NB4 (cell line): ENCODE data around the gene MEX3A.

ENCODE experiments used
- DNase-seq: peaks from one replicate; pipeline ENCODE4 v3.0.0; 2010; ENCODE audit warnings: low read depth
- H3K4me3 ChIP-seq: one replicate; pipeline ENCODE4 v1.5.1; 2011; ENCODE audit warnings: mild to moderate bottlenecking, low read depth, low read length, moderate library complexity
- MYC ChIP-seq: IDR thresholded peaks from 2 replicates; pipeline ENCODE4 v1.6.1; 2011; ENCODE audit warnings: low read depth, low read length
- POLR2A ChIP-seq: IDR thresholded peaks from 2 replicates; pipeline ENCODE4 v1.6.1; 2011; ENCODE audit warnings: mild to moderate bottlenecking; ENCODE audit not compliant: insufficient read length; ENCODE audit errors: extremely low read depth
- TF ChIP-seq, protein P1 (sequence below): IDR thresholded peaks from 2 replicates; pipeline ENCODE4 v1.6.1; 2011; ENCODE audit warnings: low read depth, low read length
- TF ChIP-seq, protein P2 (sequence below): IDR thresholded peaks from one replicate; pipeline ENCODE4 v1.5.1; 2012; ENCODE audit warnings: low read depth, low read length

The MEX3A gene

DNA sequence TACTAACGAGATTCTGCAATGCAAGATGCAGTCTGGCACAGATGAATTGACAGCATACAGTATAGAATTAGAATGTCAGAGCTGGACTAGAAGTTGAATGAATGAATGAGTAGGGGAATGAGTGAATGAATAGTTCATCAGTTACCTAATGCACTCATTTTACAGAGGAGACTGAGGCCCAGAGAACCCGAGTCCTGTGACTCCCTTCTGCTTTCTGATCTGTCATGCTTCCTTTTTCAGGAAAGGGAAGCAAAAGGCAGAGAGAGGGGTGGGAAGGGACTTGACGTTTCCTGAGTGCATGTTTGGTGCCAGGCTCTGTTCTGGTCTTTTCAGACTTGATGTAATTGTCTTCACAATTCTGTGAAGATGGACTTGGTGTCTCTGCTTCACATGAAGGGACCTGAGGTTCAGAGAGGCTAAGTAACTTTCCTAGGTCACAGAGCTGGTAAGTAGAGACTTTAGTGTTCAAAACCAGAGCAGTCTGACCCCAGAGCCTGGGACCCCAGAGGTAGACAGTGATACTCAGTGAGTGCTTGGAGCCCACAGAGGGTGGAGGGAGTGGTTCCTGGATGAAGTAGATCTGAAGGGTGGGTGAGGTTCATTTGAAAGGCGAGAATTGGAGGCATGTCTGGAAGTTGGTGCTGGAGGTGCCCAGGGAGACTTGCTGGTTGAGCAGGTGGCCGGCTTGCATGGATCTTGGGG lies 8.0 kb upstream of the MEX3A start:
- H3K4me3 ChIP-seq: no peak overlapping the region
- TF ChIP-seq POLR2A (no peak), MYC (no peak)
- TF ChIP-seq, protein P1, sequence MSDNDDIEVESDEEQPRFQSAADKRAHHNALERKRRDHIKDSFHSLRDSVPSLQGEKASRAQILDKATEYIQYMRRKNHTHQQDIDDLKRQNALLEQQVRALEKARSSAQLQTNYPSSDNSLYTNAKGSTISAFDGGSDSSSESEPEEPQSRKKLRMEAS: no peak; the same call in 1 of the 2 replicates
- TF ChIP-seq, protein P2, sequence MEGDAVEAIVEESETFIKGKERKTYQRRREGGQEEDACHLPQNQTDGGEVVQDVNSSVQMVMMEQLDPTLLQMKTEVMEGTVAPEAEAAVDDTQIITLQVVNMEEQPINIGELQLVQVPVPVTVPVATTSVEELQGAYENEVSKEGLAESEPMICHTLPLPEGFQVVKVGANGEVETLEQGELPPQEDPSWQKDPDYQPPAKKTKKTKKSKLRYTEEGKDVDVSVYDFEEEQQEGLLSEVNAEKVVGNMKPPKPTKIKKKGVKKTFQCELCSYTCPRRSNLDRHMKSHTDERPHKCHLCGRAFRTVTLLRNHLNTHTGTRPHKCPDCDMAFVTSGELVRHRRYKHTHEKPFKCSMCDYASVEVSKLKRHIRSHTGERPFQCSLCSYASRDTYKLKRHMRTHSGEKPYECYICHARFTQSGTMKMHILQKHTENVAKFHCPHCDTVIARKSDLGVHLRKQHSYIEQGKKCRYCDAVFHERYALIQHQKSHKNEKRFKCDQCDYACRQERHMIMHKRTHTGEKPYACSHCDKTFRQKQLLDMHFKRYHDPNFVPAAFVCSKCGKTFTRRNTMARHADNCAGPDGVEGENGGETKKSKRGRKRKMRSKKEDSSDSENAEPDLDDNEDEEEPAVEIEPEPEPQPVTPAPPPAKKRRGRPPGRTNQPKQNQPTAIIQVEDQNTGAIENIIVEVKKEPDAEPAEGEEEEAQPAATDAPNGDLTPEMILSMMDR: no peak
- DNase-seq: peak; percentile 62

DNA sequence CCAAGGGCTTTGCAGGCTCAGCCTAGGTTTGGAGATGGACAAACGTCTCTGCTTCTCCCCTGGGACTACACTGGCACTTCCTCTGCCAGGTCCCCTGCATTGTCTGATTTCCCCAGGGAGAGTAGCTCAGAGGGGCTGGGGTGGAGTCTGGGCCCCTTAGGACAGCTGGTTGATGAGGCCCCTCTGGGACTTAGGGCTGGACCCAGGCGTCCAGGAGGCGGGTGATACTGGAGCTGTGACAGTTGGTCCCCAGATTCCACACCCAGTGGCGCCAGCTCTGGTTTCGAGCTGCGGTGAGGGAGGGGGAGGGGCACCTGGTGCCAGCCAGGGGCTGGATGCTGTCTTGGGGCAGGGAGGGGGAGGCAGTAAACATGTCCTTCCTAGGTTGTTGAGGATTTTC lies 7.4 kb upstream of the MEX3A start:
- peak; percentile 84 for DNase-seq
- H3K4me3 ChIP-seq: no peak overlapping the region
- TF ChIP-seq MYC (no peak), POLR2A (no peak)
- TF ChIP-seq, protein P1: no peak
- TF ChIP-seq, protein P2: no peak

DNA sequence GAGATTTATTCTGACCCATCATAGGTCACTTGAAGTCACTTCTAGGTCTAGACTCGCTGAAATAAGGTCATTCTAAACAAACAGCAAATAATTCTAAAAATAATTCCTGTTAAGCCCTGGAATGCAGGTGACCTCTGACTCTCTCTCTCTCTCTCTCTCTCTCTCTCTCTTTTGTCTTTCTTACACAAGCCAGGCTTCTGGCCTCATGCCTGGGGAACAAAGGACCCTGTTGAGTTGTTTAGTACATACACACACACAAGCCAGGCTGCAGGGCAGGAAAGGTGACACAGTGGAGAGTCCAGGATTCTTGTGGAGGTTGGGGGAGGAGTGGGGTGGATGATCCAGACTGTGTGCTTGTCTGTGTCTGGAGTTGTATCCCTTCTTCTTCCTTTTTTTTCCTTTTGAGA lies 4.0 kb upstream of the MEX3A start:
- H3K4me3 ChIP-seq: no peak overlapping the region
- no peak for DNase-seq
- TF ChIP-seq POLR2A (no peak), MYC (no peak)
- TF ChIP-seq, protein P2: no peak
- TF ChIP-seq, protein P1: no peak

DNA sequence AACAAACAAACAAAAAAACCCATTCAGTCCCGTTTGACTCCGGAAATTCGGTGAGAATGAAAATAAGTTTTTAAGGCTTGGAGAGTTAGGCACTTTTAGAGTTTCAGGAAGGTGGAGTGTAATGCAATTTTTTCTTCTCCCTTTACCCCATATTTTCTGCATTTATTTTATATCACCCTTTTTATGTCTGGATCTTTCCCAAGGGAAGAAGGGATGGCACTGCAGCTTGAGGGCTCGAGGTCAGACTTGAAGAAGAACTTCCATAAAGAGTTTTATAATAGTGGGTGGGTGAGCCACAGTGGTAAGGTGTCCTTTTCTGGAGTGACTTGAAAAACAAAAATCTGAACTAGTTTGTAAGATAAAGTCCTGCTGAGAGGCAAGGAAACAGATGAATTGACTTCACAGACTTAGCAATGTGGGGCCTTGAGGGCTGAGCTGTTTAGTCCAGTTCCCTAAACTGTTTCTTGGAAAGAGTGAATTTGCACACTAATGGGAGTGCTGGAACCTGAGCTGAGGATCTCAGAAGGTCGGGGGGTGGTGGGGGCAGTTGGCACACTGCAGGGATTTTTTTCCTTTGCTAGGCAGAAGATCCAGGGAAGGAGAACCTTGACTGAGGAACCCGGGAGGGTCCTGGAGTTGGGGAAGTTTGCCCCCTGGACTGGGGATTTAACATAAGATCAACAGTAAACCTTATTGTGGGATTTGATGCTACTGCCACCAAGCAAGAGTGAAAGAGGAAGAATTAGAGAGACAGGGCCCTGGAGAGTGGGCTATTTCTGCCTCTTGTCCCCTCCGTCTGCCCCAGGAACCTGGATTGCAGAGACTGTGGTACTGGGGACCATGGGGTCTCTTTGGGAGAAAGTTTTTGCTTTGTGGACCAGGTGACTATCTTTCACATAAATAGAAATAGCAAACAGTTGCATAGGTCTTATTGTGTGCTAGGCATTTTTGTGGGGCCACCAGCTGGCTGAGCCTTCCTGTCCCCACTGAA lies 1.8 kb upstream of the MEX3A start:
- no peak for TF ChIP-seq POLR2A
- TF ChIP-seq MYC: no peak
- TF ChIP-seq, protein P1: no peak
- TF ChIP-seq, protein P2: no peak
- DNase-seq: no peak
- no peak overlapping the region for H3K4me3 ChIP-seq

DNA sequence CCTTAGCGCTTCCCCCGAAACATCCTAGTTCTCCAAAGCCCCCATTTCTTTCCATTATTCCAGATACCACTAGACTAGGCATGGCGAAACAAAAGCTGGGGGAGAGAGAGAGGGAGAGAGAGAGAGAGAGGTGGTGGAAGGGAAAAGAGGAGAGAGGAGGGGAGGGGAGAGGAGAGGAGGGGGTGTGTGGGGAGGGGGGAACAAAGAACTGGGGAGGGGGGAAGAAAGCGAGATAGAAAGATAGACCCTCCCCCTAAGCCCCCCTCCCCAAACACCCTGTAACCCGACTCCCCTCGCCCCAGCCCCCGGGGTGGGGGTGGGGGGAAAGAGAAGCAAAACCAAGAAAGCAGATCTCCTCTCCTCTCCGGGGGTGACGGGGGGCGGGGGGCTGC lies 352 bp downstream of the MEX3A start:
- peak overlapping the region; percentile 69 for H3K4me3 ChIP-seq
- TF ChIP-seq, protein P1: no peak
- TF ChIP-seq POLR2A (no peak), MYC (no peak)
- TF ChIP-seq, protein P2: no peak

More for the DNA sequence above, 352 bp downstream of the MEX3A start:
- no peak for DNase-seq
